RPMI8226 (cell line): ENCODE data around the gene TEX14.
A peak's percentile ranks its signal among the peaks of the same experiment; 100 is the strongest.
"Not testable (repeated sequence)": the region's sequence is repeated elsewhere in the genome, so short reads cannot be mapped to it uniquely, and the experiment has no call there.

ENCODE experiments used
- DNase-seq: peaks from one replicate; pipeline ENCODE4 v3.0.0-alpha.2; 2015

TEX14 gene

DNA sequence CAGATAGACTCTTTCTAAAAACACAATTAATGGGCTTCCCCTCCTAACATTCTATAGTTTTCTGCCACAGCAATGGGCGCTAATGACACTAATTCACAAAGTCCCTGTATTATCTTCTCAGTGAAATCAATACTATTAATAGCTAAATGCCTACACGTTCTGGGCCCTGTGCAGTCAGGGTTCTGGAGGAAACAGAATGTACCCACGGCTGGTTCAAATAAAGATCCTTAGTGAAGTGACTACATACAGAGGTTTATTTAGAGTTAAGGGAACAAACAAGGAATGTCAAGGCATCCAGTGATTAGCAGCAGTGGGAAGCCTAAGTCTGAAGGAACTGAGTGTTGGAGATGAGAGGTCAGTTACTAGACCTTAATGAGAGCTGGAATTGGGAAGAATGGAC, 133.9 kb downstream of the TEX14 start:
- DNase-seq = no peak

DNA sequence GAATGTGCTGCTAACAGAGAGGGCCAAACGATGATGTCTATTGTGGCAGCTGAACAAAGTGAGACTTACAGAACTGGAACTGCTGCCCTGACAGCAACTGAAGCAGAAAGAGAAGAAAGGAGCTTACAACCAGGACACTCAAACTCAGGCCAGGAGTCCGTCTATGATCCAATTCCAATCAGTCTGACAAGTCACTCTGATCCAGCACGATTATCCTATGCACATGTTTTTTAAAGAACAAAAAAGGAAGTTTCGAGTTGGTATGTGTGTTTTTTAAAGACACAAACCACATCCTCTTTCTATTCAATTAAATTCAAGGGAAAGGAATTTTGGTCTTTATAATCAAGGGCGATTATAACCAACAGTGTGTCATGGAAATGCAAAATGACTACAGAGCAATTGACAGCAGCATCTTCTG, 135.0 kb downstream of the TEX14 start:
- DNase-seq = no peak

DNA sequence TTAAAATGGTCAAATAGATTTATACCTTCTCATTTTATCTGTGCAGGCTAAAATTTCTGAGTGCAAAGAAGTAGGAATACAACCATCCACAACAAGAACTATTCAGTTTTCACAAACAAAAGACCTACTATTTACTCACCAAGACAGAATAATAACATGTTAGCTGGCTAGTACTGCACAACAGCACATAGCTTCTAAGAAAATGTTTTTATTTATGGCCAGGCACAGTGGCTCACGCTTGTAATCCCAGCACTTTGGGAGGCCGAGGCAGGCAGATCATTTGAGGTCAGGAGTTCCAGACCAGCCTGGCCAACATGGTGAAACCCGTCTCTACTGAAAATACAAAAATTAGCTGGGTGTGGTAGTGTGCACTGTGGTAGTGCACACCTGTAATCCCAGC, 136.7 kb downstream of the TEX14 start:
- DNase-seq = not testable (repeated sequence)

DNA sequence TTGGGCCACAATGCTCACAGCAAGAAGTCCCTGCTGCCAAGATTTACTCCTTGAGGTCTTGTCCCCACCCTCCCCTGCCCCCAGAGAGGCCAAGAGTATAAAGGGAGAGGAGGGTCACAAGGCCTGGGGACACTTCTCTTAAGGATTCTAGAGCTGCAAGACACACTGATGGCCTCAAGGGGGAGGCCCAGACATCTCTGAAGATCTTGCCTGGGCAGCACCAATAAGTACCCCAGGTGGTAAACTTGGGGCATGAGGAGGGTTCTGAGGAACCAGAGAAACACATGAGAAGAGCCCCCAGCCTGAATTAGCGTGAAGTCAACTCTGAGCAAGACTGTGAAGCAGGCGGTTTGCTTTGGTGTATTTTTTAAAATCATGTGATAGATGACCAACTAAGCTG, 150.6 kb downstream of the TEX14 start:
- peak; percentile 45 for DNase-seq

DNA sequence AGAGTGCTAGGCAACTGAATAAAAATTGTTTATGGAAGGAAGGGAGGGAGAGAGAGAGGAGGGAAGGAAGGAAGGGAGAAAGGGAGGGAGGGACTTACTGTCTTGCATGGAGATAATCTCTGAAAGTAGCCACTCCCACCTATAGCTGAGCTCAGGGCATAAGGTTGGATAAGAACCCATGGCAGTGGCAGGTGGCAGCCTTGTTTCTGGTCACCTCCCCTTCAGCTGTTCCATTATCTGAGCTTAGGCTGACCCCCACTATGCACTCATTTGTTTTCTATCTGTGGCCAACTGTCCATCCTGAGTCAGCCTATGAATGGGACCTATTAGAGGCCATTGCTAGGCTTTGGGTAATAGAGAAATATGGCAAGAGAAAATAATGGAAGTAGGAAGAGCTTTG, 152.1 kb downstream of the TEX14 start:
- no peak for DNase-seq

DNA sequence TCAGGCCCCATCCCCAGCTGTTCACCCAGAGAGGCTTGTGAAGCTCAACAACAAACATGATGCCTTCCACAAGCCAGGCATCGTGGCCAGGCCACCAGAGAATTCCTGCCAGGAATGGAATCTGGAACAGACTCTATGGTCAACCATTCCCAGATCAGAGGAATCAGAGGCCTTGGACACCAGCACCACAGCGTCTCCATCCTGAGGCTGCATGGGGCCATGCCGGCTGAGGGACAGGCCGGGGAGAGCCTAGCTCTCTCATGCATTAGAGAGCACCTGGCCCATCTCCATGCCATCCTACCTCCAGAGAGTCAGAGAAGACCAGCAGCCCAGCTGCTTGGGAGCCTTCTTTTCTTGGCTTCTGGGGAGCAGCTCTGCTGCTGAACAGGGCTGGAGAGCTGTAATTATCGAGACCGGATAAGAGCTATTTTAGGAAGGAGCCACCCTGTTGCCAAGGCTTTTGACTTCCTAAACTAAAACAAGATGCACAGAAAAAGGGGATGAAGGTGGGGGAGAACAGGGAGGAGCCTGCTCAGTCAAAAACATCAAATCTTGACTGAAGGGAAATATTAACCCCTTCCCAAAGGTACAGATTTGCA, 152.9 kb downstream of the TEX14 start:
- DNase-seq = no peak

DNA sequence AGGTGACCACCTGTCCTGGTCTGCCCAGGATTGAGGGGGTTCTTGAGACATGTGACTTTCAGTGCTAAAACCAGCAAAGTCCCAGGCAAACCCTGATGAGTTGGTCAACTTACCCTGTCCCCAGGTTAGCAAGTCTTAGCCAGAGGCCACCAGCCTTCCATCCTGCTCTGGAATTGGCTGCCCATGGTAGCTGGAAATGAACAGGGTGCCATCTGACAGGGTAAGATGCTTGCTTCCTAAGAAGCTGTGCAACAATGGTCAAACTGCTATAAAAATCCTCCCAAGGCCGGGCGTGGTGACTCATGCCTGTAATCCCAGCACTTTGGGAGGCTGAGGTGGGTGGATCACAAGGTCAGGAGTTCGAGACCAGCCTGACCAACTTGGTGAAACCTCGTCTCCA, 154.6 kb downstream of the TEX14 start:
- no peak for DNase-seq

DNA sequence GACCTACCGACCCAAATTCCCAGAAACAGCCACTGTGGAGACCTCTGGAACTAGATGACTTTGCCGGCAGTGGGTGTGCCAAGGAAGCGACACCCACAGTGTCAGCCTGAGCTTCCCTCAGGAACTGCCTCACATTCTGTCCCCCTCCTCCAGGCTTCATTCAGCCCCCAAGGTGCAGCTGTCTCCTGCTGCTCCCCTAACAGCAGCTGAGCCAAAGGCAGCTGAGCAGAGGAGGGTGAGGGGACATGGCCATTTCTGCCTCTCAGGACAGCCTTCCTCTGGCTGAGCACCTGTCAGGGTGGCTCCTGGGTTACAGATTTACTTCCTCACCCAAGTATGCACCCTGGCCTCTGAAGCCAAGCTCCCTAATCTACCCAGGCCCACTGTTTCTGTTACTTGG, 155.3 kb downstream of the TEX14 start:
- DNase-seq = no peak

DNA sequence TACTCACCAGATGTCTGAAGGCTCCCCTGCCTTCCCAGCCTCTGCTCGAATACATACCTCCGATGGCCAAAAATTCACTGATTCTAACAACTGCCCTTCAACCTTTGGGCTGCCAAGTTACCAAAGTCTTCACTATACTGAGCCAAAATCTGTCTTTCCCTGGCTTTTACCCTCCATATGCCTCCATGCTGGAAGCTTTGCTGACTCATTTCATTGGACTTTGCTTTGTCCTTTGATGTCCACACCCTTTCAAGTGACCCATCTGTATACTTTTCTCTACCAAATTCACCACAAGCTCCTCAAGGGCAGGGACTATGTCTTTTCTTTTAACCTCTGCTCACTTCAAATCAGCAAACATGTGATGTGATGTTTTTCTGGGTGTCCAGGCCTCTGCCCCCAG, 156.4 kb downstream of the TEX14 start:
- DNase-seq = no peak

DNA sequence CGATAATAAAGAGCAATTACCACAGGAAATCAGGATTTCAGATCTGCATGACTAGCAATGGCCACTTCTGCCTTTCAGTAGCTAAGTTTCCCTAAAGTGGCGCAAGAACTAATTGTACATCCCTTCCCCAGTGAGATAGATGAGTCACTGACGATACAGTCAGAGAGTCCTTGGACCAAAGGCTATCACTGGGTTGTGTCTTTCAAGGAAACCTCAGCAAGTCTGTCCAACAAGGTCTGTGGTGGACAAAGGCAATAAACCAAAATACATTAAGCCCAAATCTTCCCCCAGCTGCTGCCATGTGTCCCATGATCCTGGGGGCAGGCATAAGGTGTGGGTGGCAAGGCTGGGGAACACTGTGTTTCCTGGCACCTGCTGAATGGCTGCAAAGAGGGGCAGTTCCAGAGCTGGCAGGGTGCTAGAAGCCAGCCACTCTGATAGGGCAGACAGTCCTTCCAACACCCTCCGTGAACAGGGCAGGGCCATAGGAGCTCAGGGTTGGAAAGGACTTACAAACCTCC, 156.9 kb downstream of the TEX14 start:
- no peak for DNase-seq

DNA sequence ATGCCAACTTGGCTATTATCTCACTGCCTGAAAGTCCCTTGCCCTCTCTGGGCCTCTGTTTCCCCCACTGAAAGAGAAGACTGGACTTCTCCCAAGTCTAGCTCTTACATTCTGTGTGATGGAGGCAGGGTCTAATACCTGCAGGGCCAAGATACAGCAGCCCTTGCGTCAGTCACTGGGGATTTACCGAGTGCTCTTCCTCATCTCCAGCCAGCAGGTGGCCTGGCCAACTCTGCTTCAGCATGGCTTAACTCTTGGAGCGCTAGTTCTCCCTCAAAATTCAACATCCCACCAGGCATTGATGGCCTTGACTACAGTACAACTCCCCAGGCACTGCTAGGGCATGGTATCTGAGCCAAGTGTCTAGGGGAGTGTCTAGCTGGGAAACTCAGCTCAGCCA, 157.5 kb downstream of the TEX14 start:
- DNase-seq = no peak

DNA sequence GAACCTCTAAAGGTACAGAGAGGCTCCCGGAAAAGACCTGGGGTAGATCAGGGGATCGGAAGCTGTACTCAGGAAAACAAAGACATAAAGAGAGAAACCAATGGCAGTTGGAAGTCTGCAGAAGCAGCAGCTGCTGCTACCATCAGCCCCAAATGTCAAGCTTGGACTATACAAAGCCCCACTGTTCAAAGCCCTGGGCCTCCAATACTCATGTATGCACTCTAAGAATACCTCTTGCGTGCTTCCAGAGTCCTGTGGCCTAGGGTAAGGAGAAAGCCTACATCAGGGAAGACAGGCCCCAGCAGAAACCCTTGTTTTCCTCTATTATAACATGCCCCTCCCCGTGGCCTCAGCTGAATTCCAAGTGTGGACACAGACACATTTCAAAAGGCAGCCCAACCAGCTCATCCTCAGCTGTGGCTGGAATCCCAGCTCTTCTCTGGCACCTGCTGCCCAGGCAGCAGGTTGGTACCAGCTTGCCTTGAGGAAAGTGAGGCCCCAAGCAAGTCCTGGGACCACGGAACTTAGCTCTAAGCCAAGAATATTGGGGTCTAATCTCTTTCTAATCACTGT, 158.1 kb downstream of the TEX14 start:
- no peak for DNase-seq

DNA sequence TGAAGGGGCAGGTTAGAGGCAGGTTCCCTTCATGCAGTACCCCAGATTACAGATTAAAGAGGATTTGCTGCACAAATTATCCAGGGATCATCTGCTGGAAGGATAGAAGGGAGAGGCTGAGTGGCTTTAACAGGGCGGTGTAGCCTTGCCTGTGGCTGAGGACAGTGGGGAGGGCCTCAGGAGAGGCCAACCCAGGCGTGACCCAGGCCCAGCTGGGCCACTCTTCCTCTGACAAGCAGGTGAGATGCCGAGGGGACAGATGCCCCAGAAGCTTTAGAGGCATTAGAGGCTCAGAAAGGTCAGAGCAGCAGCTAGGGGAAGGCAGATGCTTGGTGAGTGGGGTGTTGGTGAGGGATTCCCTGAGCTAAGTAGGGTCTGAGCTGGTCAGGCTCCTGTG, 159.3 kb downstream of the TEX14 start:
- no peak for DNase-seq

DNA sequence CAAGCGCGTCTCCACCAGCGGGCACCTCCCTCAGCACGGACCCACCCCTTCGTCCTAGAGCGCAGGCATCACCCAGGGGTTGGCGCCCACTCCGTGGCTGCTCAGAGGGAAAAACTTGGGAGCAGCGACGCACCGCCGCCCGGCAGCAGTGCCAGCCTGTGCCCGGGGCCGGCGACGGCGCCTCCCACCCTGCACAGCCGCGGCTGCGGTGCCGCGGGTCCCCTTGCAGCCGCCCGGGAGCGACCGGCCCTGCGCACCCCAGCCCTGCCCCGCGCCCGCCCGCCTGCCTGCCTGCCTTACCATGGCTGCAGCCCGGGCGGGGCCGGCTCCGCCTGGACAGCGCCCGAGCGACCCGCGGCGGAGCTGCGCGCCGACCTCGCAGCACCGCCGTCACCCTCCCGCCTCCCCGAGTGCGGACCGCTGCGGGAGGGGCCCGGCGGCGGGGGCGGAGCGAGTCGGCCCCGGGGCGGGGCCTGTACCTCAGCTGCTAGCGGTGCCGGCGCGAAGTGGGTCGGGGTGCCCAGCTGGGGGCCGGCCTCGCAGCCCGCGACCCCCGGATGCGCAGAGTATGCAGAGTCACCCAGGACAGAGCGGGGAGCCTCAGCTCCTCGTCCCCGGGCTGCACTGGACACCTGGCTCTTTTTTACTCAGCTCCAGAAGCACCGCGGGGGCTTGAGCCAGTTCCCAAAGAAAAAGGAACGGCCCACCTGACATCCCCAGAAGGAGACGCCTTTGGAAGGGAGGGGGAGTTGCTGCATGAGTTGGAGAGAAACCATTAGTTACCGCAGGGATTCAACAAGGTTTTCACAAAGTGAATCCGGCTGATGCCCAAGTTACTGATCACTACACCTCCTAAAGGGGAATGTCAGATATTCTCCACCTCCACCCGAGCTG, 159.9 kb downstream of the TEX14 start:
- peak; percentile 66 for DNase-seq

DNA sequence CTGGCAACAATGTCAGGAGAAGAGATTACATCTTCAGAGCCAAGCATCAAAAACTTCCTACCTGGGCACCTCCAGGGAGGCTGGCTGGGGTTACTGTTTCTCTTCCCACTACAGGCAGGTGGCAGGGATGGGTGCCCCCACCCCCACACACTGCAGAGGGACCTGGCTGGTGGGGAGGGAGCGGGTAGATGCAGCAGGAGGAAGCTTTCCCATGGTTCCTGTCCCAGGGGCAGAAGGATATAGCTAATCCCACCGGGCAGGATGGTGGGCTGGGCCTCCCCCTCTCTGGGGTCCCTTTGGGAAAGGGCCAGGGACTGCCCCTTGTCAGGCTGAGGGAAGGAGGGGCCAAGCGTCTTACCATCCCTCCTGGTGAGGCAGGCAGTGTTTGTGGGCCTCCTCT, 160.7 kb downstream of the TEX14 start:
- DNase-seq = no peak

DNA sequence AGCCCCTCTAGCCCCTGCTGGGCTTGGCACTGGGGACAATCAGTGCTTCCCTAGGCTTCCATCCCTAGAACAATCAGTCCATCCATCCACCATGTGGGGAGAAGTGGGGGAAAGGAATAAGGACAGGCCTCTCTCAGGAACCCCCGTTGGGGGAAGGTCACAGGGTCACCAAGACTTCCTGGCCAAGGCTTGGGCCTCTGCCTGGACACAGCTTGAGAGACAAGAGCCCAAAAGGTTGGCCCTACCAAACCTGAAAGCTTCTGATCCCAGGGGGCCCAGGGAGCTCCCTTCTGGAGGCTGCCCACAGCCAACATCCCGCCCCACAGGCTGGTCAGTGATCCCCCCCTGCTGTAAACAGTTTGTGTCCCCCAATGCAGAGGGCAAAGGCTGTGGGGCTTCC, 161.2 kb downstream of the TEX14 start:
- DNase-seq = no peak

DNA sequence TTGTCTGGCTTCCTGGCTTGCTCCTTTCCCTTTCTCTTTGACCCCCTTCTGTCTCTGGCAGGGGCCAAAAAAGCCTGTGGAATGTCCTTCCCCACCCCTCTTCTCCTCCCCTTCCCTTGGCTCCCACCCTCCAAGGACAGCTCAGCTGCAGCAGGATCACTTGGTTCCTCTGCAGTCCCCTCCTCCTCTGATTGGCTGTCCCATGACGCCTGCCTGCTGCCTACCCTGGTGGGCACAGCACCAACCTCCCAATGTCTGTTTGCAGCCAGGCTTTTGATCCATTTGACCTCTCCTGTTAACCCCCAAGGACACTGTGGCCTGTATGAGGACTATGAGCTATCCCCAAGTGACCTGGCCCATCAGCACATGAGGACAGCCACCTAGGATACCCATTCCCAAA, 162.6 kb downstream of the TEX14 start:
- DNase-seq = no peak

DNA sequence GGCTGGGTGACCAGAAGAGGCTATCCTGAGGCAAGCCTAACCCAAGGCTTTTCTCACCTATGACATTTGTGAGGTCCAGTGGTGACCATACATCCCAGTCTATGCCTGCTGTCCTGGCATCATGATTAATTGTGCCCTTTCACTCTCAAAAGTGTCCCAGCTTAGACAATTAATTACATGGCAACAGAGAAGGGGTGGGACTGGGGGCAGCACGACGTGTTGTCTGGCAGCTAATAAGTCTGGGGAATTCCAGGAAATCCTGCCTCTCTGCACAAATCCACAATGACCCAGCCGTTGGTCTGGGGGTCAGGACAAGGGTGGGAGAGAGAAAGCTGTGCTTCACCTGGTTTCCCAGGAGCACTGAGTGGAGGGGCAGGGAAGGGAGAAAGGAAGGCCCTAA, 163.4 kb downstream of the TEX14 start:
- no peak for DNase-seq

DNA sequence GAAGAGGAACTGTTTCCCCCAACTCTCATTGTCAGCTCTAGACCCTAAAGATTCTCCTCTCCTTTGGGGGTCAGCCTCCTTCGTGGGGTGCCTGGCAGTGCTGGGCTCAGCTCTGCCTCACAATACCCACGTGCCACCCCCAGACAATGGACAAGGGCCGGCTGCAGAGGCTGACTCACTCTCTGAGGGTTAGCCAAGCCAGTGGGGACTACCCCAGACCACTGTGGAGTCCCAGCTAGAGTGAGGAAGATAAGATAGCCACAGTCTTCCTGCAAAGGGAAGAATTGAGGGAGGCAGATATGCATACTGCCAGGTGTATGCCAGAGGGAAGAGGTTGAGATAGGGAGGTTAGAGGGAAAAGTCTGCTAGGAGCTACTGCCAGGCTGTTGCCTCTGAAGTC, 163.9 kb downstream of the TEX14 start:
- DNase-seq = no peak

DNA sequence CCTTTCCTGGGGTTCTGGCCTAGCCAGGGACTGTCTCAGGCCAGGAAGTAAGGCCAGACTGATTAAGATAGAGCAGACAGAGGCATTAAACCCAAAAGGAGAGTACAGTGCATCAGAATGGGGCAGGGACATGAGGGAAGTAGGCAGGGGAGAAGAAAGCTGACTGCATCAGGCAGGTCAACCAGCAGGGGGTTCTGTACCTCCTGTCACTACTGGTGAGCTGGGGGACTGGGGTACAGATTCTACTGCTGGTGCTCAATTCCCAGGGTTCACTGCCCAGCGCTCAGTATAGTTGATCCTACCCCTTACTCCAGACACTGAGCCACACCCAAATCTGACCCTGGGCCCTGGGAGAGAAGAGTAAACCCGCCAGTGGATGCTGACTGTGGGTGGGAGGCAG, 164.5 kb downstream of the TEX14 start:
- DNase-seq = no peak

DNA sequence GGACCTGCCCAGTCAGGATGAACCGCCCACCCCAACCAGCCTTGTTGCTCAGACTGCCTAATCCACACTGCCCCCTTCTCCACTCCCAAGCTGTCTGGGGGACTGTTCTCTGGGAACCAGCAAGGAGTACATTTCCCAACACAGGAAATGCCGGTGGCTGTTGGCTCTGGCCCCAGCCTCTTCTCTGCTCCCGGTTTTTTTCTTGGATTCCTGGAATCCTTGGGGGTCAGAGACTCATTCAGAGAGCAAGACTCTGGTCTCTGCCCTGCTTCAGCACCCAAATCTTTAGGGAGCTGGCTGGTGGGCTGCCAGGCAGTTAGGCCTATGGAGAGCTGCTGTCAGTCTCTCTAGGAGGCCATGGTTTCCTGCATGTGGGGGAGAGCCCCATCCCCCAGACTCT, 166.6 kb downstream of the TEX14 start:
- DNase-seq = no peak

DNA sequence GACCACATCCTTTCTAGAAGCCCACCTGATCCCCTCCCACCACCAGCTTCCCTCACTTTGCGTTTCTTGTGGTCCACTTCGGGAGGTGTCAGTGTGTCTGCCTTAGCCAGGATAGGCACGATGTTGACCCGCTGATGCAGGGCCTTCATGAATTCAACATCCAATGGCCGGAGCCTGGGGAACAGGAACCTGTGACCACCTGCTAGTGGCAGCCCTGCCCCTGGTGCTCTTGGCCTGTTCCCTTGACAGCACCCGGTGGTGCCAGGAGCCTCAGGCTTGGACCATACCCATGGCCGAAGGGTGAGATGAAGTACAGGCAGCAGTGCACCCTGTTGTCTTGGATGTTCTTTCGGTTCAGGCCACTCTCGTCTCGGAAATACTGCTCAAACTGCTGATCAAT, 170.2 kb downstream of the TEX14 start:
- no peak for DNase-seq

DNA sequence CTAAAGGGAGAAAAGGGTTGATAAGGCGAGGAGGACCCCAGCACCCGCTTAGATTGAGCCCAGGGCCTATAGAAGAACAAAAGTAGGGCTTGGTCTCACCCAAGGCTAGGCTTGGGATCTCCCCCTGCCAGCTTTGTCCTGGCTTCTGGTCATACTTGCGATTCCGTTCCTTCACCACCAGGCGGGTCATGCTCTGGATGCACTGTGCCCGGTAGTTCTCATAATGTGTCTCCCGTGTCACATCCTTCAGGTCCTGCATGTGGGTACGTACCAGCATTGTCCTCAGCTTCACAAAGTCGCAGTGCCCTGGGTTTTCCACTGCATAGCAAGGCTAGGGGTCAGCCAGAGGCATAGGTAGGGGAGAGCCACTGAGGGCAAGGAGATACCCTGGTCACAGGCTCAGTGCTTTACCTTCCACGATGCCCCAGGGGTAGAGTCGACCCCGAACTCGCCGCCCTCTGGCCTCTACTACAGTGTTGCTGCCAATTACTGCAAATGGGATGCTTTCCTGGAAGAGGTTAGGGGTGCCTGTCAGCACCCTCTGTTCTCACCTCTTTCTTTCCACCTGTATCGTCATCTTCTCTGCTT, 170.9 kb downstream of the TEX14 start:
- DNase-seq = peak; percentile 47
